Heart left ventricle (tissue), 16 donors: ENCODE data around the gene NRDC. TPM values are rescaled to one million over a fixed set of nuclear protein-coding genes. Genes with fewer than 3 reads are reported as not detected.
"Not testable (repeated sequence)": the region's sequence is repeated elsewhere in the genome, so short reads cannot be mapped to it uniquely, and the experiment has no call there.

Experiments used
- ATAC-seq, 4 donors: fragments of 200-7000 bp; cut with Tn5 transposase; one replicate each; pipeline ENCODE4 v1.9.1; 2020 to 2022; ENCODE audit warnings: moderate library complexity in 4 of 4, mild to moderate bottlenecking in 3 of 4, moderate number of reproducible peaks in 1 of 4
- DNase-seq, 5 donors: peaks; one replicate each; pipeline ENCODE4 v3.0.0-alpha.2; 2020
- H3K27ac ChIP-seq, 12 donors: fragments of 200-600 bp; sonication (generic) in 4 of 12; one replicate each; pipeline versions ENCODE4 v1.5.0 to v1.8.0; 2016 to 2022; ENCODE audit warnings: mild to moderate bottlenecking in 2 of 12
- H3K27me3 ChIP-seq, 9 donors: fragments of 200-600 bp; sonication (generic) in 2 of 9; one replicate each; pipeline versions ENCODE4 v1.5.1 to v1.8.0; 2016 to 2022; ENCODE audit warnings: mild to moderate bottlenecking in 3 of 9
- H3K36me3 ChIP-seq, 9 donors: fragments of 200-600 bp; sonication (generic) in 2 of 9; one replicate each; pipeline versions ENCODE4 v1.5.0 to v1.8.0; 2018 to 2022; ENCODE audit warnings: mild to moderate bottlenecking in 2 of 9
- H3K4me1 ChIP-seq, 12 donors: fragments of 200-600 bp; sonication (generic) in 4 of 12; one replicate each; pipeline versions ENCODE4 v1.5.0 to v1.8.0; 2016 to 2022; ENCODE audit warnings: mild to moderate bottlenecking in 3 of 12
- H3K4me3 ChIP-seq, 12 donors: fragments of 200-600 bp; sonication (generic) in 4 of 12; one replicate each; pipeline versions ENCODE4 v1.5.0 to v1.8.0; 2017 to 2022; ENCODE audit warnings: mild to moderate bottlenecking in 9 of 12, moderate library complexity in 4 of 12
- H3K9me3 ChIP-seq, 12 donors: fragments of 200-600 bp; sonication (generic) in 4 of 12; one replicate each; pipeline versions ENCODE4 v1.5.0 to v1.8.0; 2016 to 2022; ENCODE audit warnings: mild to moderate bottlenecking in 1 of 12
- CTCF ChIP-seq, 12 donors: fragments of 200-600 bp; sonication (generic) in 4 of 12; IDR thresholded peaks; one replicate each; pipeline versions ENCODE4 v1.5.0 to v1.8.0; 2018 to 2022; ENCODE audit warnings: antibody characterized with exemption in 12 of 12, mild to moderate bottlenecking in 5 of 12
- POLR2A ChIP-seq, 2 donors: fragments of 450-650 bp; IDR thresholded peaks; one replicate each; pipeline ENCODE4 v1.6.1; 2017; ENCODE audit warnings: antibody characterized with exemption in 2 of 2, mild to moderate bottlenecking in 2 of 2, moderate library complexity in 2 of 2
- WGBS, 4 donors: extraction: QIAGEN DNeasy Blood & Tissue Kit in 2 of 4; methylation state at CpG; one replicate each; pipeline versions ENCODE4 v1.1.5 to v1.1.7; 2013 to 2018; 5-methylcytosine and 5-hydroxymethylcytosine counted together
- intact Hi-C, 10 donors: fragments of 100-400 bp; cut with DNase I; formaldehyde crosslinking; loops; one replicate each; pipeline versions ENCODE4 v1.11.1 to v1.14.2; 2022
- polyA plus RNA-seq, 2 donors: library from polyadenylated mRNA; stranded (reverse); fragments of 200-250 nt; gene quantifications; one replicate each; pipeline ENCODE4 v1.2.3, GENCODE V29; 2013
- total RNA-seq, 9 donors: library from RNA; depleted of rRNA in 2 of 9; stranded (reverse); fragments of >200 nt in 2 of 9; fragmentation: NEBNext Ultra II Directional in 3 of 9; extraction: Animal tissue kit (Norgen Biotek cat#: 25700) in 3 of 9; gene quantifications; one replicate each; pipeline versions ENCODE4 v1.1.0 to v1.2.4, GENCODE V29; 2016 to 2023
- donor health status: ischemic (EF 13 %, LVEDD 7.1; RV severe dilation, severe dysfunction).
- donor health status: healthy with polysubstance abuse.
- donor health status: DM: no; HTN: yes; CAD: no.
- donor health status: DM: no; HTN: no; CAD: no.
- donor health status: ischemic (EF 25% LVEDD 6.9; RV normal size, moderate dysfunction).
- donor health status: ischemic (EF 25% LVEDD 5.7; RV mildly dilated, moderate dysfunction).
- donor health status: healthy.
- donor health status: DM: yes; HTN: yes; CAD: no.
- donor health status: ischemic (EF 35%, LVEDD 5.7; RV mildly dilated, moderate dysfunction).
- donor health status: nonischemic (EF 11% LVEDD 7.7; RV severe dilation, severe dysfunction).
- donor health status: DM: yes; HTN: yes; CAD: no.
- donor health status: PGD.
- donor health status: ischemic (EF 29% LVEDD 5.4; RV normal size, mild dysfunction).
- donor health status: nonischemic (EF 23%, LVEDD 6.1; RV moderate dilation, normal function).

Gene NRDC
- total and polyA plus RNA-seq, 11 donors = 89.4 to 152 (median 124) TPM

GRCh38 chr1:51829058-51829457 lies 49.5 kb downstream of the NRDC start:
- ATAC-seq = no peak
- intact Hi-C loops = no loop called here

GRCh38 chr1:51819810-51820209 lies 58.7 kb downstream of the NRDC start:
- H3K27me3 ChIP-seq = no peaks in the 10 kb centered on the region
- no peak for DNase-seq
- H3K4me3 ChIP-seq = no peak overlapping the region
- H3K4me1 ChIP-seq = no peaks in the 10 kb centered on the region
- ATAC-seq = no peak
- H3K9me3 ChIP-seq = no peaks in the 10 kb centered on the region
- H3K27ac ChIP-seq = no peak overlapping the region
- 95 to 98% (median 95%) methylated on average over 1 of the region's 1 CpG for WGBS, 4 donors
- TF ChIP-seq POLR2A (IDR thresholded peaks at IDR 0.05) (no peak), CTCF (IDR thresholded peaks at IDR 0.05) (no peak)
- intact Hi-C loops = no loop called here
- peaks cover 0 to 100% (median 96%) of the 10 kb centered on the region in 9 donors for H3K36me3 ChIP-seq

More at GRCh38 chr1:51829058-51829457, 49.5 kb downstream of the NRDC start:
- Histone ChIP-seq H3K9me3 (peaks cover 0 to 6% (median 0%) of the 10 kb centered on the region in 12 donors), H3K4me1 (no peaks in the 10 kb centered on the region), H3K4me3 (no peak overlapping the region), H3K27me3 (no peaks in the 10 kb centered on the region), H3K36me3 (peaks cover 0 to 97% (median 82%) of the 10 kb centered on the region in 9 donors), H3K27ac (no peak overlapping the region)
- DNase-seq = no peak
- 96 to 100% (median 98%) methylated on average over 2 of the region's 2 CpGs for WGBS, 4 donors
- no peak for TF ChIP-seq POLR2A (IDR thresholded peaks at IDR 0.05)
- no peak for TF ChIP-seq CTCF (IDR thresholded peaks at IDR 0.05)

DNA sequence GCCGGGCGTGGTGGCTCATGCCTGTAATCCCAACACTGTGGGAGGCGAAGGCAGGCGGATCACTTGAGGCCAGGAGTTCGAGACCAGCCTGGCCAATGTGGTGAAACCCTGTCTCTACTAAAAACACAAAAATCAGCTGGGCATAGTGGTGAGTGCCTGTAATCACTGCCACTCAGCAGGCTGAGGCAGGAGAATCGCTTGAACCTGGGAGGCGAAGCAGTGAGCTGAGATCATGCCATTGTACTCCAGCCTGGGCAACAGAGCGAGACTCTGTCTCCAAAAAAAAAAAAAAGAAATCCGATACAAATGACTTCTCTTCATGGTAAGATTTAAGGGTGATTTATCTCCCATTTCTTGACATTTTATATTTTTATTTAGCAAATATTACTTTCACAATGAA lies 59.5 kb downstream of the NRDC start:
- H3K27me3 ChIP-seq, H3K9me3 ChIP-seq, DNase-seq, H3K4me1 ChIP-seq, ATAC-seq, intact Hi-C loops, H3K27ac ChIP-seq, H3K4me3 ChIP-seq: not testable (repeated sequence)
- 94 to 99% (median 97%) methylated on average over 9 of the region's 9 CpGs for WGBS, 4 donors
- peaks cover 0 to 100% (median 96%) of the 10 kb centered on the region in 9 donors for H3K36me3 ChIP-seq

- H3K27me3 ChIP-seq = no peaks in the 10 kb centered on the region
- no peaks in the 10 kb centered on the region for H3K4me1 ChIP-seq
- intact Hi-C loops = no loop called here
- TF ChIP-seq CTCF (IDR thresholded peaks at IDR 0.05) = no peak
- no peak for TF ChIP-seq POLR2A (IDR thresholded peaks at IDR 0.05)
- no peak overlapping the region for H3K4me3 ChIP-seq
- WGBS, 4 donors = 95 to 96% (median 95%) methylated on average over 3 of the region's 3 CpGs
- H3K9me3 ChIP-seq = no peaks in the 10 kb centered on the region
- H3K27ac ChIP-seq = no peak overlapping the region
- peaks cover 0 to 100% (median 96%) of the 10 kb centered on the region in 9 donors for H3K36me3 ChIP-seq
- no peak for ATAC-seq
- no peak for DNase-seq
Measured at GRCh38 chr1:51818487-51818886, 60.0 kb downstream of the NRDC start.

GRCh38 chr1:51814513-51814912 lies 64.0 kb downstream of the NRDC start:
- no peaks in the 10 kb centered on the region for H3K27me3 ChIP-seq
- no peak overlapping the region for H3K4me3 ChIP-seq
- no peaks in the 10 kb centered on the region for H3K4me1 ChIP-seq
- intact Hi-C loops = no loop called here
- 93 to 98% (median 95%) methylated on average over 1 of the region's 1 CpG for WGBS, 4 donors
- TF ChIP-seq CTCF (IDR thresholded peaks at IDR 0.05) (no peak), POLR2A (IDR thresholded peaks at IDR 0.05) (no peak)
- H3K27ac ChIP-seq = no peak overlapping the region
- DNase-seq (no peak), ATAC-seq (no peak)
- peaks cover 0 to 100% (median 95%) of the 10 kb centered on the region in 9 donors for H3K36me3 ChIP-seq
- no peaks in the 10 kb centered on the region for H3K9me3 ChIP-seq
